C4-2B (cell line): ENCODE measurements around the gene PRKCH.

ENCODE experiments used
- H3K27ac ChIP-seq: fragments of 450-650 bp; 2 replicates; pipeline ENCODE4 v1.5.1; 2017
- CTCF ChIP-seq: fragments of 450-650 bp; conservative IDR thresholded peaks from 2 replicates; pipeline ENCODE4 v1.5.1; 2017; ENCODE audit warnings: mild to moderate bottlenecking
- ZFX ChIP-seq: fragments of 450-650 bp; IDR thresholded peaks from 2 replicates; pipeline ENCODE4 v1.6.1; 2017

PRKCH gene

DNA sequence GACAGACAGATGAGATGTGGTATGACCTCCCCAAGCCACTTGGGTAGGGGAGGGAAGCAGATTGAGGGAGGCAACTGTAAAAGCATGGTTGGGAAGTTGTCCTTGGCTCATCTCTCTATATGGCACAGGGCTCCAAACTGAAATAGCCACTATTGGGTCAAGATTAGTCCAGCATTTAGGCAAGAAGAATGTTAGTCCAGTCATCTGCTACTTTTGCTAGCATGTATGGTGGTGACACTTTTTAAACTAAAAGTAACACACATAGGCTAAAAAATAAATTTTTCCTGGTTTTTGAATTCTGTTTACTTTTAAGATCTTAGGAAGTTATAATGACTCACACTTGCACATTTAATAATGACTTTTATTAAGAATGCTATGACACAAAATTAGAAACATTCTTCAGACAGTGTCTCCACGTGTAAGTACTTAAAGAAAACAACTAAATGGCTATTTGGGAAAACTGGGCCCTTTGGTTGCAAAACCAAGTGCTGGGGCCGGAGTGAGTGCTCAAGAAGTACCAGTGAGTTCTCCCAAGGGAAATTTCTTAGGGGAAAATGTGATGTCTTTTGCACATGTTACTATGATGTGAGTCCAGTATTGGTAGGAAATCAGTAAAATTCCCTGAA lies 194.9 kb downstream of the PRKCH start:
- TF ChIP-seq CTCF, result no peak
- TF ChIP-seq ZFX, result no peak
- H3K27ac ChIP-seq, result no peak overlapping the region

DNA sequence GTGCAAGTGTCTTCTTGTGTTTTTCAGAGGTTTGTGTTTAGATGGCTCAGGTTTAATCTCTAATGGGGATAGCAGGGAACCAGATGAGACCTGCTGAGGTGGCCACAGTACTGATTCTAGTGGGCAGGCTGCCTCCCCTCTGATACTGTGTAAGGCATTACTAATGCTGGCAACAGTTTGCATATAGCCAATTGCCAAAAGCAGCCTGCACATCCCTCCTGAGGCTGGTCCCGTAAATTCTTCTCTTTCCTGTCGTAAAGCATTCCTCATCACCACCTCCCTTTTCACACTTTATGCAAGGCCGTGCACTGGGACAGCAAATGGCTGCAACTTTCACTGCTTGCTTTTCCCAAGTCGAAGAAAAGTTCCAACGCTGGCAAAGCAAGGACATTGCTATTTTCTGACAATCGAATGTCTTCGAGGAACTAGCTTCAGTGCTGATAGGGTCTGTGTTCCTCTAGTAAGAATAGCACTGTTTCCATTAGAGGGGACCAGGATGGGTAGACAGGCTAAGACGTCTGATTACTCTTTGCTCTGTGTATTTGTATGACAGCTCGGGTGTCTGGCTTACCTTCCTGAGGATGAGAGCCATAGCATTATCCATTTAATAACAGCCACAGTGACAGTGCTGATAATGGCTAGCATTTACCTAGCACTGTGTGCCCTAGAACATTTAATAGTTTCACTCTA lies 195.7 kb downstream of the PRKCH start:
- no peak for TF ChIP-seq ZFX
- TF ChIP-seq CTCF, result no peak
- H3K27ac ChIP-seq, result peak overlapping the region; percentile 61

DNA sequence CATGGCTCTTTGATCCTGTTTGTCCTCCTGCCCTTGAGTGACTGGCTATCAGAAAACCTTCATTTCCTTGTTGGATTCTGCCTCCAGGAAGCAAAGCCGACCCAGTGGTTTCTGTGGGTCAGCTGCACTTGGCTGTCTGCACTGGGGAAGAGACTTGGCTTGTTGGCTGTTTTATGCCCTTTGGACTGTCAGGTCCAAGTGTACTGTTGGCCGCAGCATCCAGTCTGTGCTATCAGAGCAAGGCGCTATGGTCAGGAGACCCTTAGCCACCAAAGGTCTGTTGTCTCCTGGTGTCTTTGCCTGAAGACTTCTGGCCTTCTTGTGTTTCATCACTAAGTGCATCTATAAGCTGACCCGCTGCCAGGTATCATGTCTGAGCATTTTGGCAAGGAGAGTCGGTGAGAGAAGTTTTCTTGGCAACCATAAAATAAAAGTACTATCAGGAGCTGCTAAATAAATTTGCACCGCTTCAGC lies 196.6 kb downstream of the PRKCH start:
- no peak for TF ChIP-seq ZFX
- TF ChIP-seq CTCF, result no peak
- H3K27ac ChIP-seq, result peak overlapping the region; percentile 61

DNA sequence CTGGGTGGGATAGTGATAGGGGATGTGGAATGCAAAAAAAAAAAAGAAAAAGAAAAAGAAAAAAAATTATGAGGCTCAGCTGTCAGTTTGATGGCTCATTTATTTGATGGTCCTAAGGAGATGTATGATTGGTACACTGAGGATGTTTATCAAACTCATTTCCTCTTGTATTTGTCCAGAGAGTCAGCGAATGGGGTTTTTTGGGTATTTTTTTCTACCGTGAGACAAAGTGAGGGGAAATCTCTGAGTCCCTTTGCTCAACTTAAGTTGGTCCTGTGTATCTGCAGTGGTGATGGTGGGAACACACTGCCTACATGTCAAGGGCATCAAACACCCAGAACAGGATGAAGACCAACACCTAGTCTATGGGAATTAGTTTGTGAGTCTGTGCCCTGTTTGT lies 197.0 kb downstream of the PRKCH start:
- no peak for TF ChIP-seq ZFX
- no peak for TF ChIP-seq CTCF
- peak overlapping the region; percentile 61 for H3K27ac ChIP-seq

GRCh38 chr14:61519106-61519505 lies 197.7 kb downstream of the PRKCH start:
- peak overlapping the region; percentile 61; the same call in 1 of the 2 replicates for H3K27ac ChIP-seq
- TF ChIP-seq CTCF, result no peak
- no peak for TF ChIP-seq ZFX

DNA sequence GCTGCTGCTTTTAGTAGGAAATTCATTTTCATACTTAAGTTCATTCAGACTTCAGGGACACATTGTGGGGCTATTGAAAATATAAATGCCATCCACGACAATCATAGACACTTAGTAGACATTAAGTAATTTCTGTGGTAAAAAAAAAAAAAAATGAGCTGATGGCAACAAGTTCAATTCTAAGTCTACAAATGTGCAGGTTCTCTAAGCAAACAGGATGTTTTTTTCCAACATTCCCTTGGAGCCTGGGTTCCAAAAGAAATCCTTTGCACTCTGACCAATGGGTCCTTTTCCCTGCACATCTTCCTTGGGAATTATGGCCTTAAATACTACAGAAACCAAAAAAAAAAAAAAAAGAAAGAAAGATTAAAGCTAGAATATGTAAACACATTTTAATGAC lies 198.4 kb downstream of the PRKCH start:
- TF ChIP-seq CTCF (no peak), ZFX (no peak)
- H3K27ac ChIP-seq, result no peak overlapping the region

GRCh38 chr14:61520576-61520975 lies 199.2 kb downstream of the PRKCH start:
- H3K27ac ChIP-seq, result no peak overlapping the region
- TF ChIP-seq CTCF, result no peak
- no peak for TF ChIP-seq ZFX
